DMS114 treated with DMSO at 0.1 percent for 48 hours (cell line): ENCODE data around the gene RAI14.
"Not testable (repeated sequence)": the region's sequence is repeated elsewhere in the genome, so short reads cannot be mapped to it uniquely, and the experiment has no call there.

Experiments
- DNase-seq: peaks from one replicate; lab custom pipeline; 2025; ENCODE audit not compliant: unreplicated experiment; lab: John Stamatoyannopoulos, UW

The RAI14 gene

GRCh38 chr5:34758514-34758913, 102.4 kb downstream of the RAI14 start:
- DNase-seq: no peak

GRCh38 chr5:34759213-34759612, 103.1 kb downstream of the RAI14 start:
- DNase-seq: not testable (repeated sequence)

- no peak for DNase-seq
These were observed 109.5 kb downstream of the RAI14 start for GRCh38 chr5:34765662-34766061.

- DNase-seq: no peak
These were observed 111.1 kb downstream of the RAI14 start for GRCh38 chr5:34767180-34767579.

DNA sequence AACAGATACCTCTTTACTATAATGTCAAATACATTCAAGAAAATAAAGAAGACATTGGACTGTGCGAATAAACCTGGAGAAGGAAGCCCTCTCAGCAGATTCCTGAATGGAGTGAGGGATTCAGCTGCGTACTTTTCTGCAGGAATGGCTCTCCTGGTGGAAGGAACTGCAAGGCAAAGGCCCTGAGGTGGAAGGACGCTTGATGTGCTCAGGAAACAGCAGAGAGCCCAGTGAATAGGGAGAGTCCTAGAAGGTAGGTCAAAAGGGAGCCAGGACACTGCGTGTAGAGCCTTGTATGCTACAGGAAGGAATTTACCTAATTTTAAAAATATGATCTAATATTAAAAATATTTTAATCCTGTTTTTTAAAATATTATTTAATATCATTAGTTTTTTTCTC, 114.4 kb downstream of the RAI14 start:
- no peak for DNase-seq

GRCh38 chr5:34771076-34771475, 114.9 kb downstream of the RAI14 start:
- DNase-seq: no peak

DNA sequence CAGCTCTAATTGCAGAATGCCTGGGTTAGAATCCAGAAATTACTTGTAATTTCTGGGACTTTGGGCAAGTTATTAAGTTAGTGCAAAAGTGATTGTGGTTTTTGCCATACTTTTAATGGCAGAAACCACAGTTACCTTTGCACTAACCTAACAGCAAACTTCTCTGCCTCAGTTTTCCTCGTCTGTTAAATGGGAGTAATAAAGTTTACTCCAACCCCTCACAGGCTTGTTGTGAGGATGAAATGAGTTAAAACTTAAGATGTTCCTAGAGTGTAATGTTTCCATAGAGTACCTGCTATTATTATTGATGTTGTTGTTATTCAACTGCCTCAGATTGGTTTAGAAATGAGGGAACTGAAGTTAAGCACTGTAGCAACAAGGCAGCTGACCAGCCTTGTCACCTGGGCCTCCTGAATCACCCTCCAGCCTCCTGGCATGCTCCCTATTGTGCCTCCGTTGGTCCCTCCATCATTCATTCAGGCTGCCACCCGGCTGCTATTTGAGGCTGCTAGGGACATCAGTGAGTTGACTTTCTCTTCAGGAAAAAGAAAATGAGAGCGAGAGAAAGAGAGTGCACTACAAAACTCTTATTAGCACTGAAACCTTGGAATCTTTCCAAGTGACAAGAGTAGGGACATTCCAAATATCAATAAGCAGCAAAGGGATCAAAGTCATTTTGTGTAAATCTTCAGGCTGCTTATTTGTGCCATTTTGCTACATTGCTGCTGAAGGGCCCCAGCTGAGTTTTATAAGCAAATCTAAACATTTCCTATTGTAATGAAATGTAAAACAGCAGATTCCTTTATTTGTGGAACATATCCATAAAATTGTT, 116.4 kb downstream of the RAI14 start:
- no peak for DNase-seq

DNA sequence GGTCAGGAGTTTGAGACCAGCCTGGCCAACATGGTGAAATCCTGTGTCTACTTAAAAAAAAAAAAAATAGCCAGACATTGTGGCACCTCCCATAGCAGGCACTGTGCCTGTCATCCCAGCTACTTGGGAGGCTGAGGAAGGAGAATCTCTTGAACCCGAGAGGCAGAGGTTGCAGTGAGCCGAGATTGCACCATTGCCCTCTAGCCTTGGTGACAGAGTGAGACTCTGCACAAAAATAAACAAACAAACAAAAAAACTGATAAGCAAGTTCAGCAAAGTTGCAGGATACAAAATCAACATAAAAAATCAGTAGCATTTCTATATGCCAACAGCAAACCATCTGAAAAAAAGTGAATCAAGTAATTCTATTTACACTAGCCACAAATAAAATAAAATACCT, 118.0 kb downstream of the RAI14 start:
- DNase-seq: no peak

- DNase-seq: not testable (repeated sequence)
These were observed 118.5 kb downstream of the RAI14 start for GRCh38 chr5:34774678-34775077.

DNA sequence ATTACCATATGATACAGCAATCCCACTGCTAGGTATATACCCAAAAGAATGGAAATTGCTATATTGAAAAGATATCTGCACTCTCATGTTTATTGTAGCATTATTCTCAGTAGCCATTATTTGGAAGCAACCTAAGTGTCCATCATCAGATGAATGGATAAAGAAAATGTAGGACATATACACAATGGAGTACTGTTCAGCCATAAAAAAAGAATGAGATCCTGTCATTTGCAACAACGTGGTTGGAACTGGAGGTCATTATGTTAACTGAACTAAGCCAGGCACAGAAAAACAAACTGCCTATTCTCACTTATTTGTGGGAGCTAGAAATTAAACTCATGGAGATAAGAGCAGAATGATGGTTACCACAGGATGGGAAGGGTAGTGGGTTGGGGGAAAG, 119.8 kb downstream of the RAI14 start:
- no peak for DNase-seq

GRCh38 chr5:34778091-34778850, 122.1 kb downstream of the RAI14 start:
- DNase-seq: no peak

DNA sequence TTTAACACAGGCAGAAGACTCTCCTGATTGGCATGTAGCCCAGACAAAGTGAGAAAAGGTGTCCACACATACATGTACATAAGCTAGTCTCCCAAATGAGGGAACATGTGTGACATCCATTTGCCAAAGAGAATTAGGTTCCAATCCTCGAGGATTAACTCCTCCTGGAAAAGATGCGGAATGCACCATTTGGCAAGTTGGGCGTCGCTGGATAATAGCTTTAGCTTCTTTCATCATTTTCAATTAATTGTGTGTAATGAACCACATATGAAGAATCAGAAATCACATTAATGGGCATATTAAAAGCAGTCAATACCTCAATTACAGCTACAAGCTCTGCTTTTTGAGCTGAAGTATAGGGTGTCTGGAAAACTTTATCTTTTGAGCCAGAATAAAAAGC, 127.8 kb downstream of the RAI14 start:
- DNase-seq: not testable (repeated sequence)

DNA sequence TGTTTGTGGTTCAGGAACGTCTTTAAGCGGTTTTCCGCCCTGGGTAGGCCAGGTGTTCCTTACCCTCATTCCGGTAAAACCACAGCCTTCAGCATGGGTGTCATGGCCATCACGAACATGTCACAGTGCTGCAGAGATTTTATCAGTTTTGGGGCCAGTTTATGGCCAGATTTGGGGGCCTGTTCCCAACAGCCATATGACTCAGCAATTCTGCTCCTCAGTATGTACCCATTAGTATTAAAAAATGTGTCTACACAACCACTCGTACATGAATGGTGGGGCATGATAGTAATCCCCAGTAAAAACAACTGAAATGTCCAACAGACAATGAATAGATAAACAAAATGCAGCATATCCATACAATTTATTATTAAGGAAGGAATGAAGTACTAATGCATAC, 130.9 kb downstream of the RAI14 start:
- no peak for DNase-seq

- DNase-seq: no peak
These were observed 132.9 kb downstream of the RAI14 start for GRCh38 chr5:34789021-34789531.

DNA sequence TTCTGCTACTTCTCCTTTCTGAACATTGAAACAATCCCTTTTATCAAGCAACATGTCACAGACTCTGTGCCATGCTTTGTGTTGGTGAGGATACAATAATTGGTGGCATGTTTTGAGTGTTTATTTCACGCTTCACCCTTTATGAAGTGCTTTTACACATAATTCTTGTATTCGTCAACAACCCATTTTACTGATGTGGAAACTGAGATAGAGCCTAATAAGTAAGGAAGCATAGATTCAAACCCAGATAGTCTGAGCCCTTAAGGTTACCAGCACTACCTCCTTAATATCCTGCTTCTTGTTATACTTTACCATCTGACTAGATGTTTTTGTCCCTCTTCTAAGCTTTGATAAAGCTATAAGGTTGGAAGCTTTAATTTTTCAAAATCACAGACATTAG, 133.5 kb downstream of the RAI14 start:
- no peak for DNase-seq

DNA sequence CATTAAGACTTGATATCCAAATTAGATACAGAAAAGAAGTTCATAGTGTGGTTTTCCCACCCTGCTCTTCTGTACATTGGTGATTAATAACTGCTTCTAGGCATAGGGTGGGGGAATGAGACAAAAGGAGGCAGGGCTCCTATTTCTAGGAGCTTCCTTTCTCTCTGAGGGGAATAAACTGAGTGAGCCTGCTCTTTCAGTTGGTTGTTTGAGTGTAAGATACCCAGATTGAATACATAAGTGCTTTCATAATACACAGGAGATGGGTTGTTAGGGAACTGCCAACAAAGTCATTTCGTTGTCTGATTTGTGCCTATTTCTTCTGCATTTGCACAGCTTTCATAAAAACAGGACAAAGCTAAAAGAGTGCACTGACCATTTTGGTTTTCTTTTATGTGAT, 133.9 kb downstream of the RAI14 start:
- DNase-seq: no peak

- DNase-seq: no peak
These were observed 135.7 kb downstream of the RAI14 start for GRCh38 chr5:34791761-34792244.

GRCh38 chr5:34802834-34803563, 146.9 kb downstream of the RAI14 start:
- no peak for DNase-seq

- DNase-seq: no peak
These were observed 148.0 kb downstream of the RAI14 start for GRCh38 chr5:34803974-34804732.

DNA sequence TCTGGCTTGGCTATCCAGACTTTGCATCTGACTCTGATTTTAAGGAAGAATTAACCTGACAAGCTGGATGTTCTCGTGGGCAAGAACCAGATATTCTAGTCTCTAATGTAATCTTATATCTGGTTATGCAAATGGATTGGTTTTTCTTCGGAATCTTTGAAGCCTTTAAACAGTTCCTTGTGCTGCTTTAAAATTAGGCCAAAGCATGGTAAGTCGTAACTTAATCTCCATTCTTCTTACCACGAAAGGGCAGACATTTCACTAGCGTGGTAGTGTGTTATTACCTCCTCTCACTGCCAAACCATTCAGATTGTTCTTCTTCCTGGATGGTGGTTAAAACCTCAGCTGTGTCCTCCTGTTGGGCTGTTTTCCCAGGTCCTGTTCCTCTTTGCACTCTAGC, 148.8 kb downstream of the RAI14 start:
- no peak for DNase-seq

GRCh38 chr5:34806532-34806931, 150.4 kb downstream of the RAI14 start:
- DNase-seq: no peak
